IMR-90 (cell line): Measurements from ENCODE around the gene TSBP1. TPM values are rescaled to one million over a fixed set of nuclear protein-coding genes. Genes with fewer than 3 reads are reported as not detected.

Source experiments
- ATAC-seq: fragments of 200-7000 bp; cut with Tn5 transposase; 2 replicates; pipeline ENCODE4 v1.9.1; 2020; ENCODE audit warnings: low read depth, mild to moderate bottlenecking, moderate library complexity
- Bru-seq: library from RNA; stranded (reverse); fragments of 400-500 nt; gene quantifications from one replicate; lab custom pipeline; 2021; lab: Mats Ljungman, UMichigan
- BruChase-seq, 2 experiments: library from RNA; stranded (reverse); fragments of 400-500 nt; gene quantifications; one replicate each; lab custom pipeline; 2021; lab: Mats Ljungman, UMichigan
- BruUV-seq: library from RNA; stranded (reverse); fragments of 400-500 nt; replicated peaks from 2 replicates; lab custom pipeline; 2021; lab: Mats Ljungman, UMichigan
- CTCF ChIA-PET: fragments of 300-600 bp; formaldehyde crosslinking; extraction: SDS; loops from one replicate; lab custom pipeline; 2021; ENCODE audit warnings: antibody characterized with exemption; lab: Yijun Ruan, JAX
- POLR2A ChIA-PET: fragments of 300-600 bp; sonication (Branson Sonifier 250); formaldehyde crosslinking; loops from one replicate; lab custom pipeline; 2022; ENCODE audit warnings: antibody characterized with exemption; ENCODE audit not compliant: unreplicated experiment; lab: Charles Lee
- DNase-seq: peaks from one replicate; pipeline ENCODE4 v3.0.0; 2013
- H2AFZ ChIP-seq: replicated peaks from 2 replicates; pipeline ENCODE3; 2013; ENCODE audit warnings: low read length, mild to moderate bottlenecking; ENCODE audit not compliant: poor library complexity
- H2AK5ac ChIP-seq: 2 replicates; pipeline ENCODE4 v1.6.1; 2013; ENCODE audit warnings: low read depth, low read length, inconsistent platforms
- H2AK9ac ChIP-seq: replicated peaks from 2 replicates; pipeline ENCODE3; 2013; ENCODE audit warnings: mild to moderate bottlenecking, low read depth, low read length, moderate library complexity; ENCODE audit not compliant: poor library complexity
- H2BK120ac ChIP-seq: 2 replicates; pipeline ENCODE4 v1.6.1; 2013; ENCODE audit warnings: low read depth, low read length, inconsistent platforms
- H2BK15ac ChIP-seq: 3 replicates; pipeline ENCODE4 v1.6.1; 2013; ENCODE audit warnings: low read depth, low read length, inconsistent platforms
- H2BK20ac ChIP-seq: 2 replicates; pipeline ENCODE4 v1.6.1; 2013; ENCODE audit warnings: low read depth, mild to moderate bottlenecking, inconsistent platforms, low read length, moderate library complexity
- H2BK5ac ChIP-seq: 2 replicates; pipeline ENCODE4 v1.6.1; 2013; ENCODE audit warnings: mild to moderate bottlenecking, low read depth, low read length, inconsistent platforms; ENCODE audit not compliant: poor library complexity, severe bottlenecking
- H3K14ac ChIP-seq: replicated peaks from 2 replicates; pipeline ENCODE4 v1.6.1; 2013; ENCODE audit warnings: low read depth, low read length, inconsistent platforms
- H3K18ac ChIP-seq: 2 replicates; pipeline ENCODE4 v1.6.1; 2013; ENCODE audit warnings: low read depth, low read length, control low read depth
- H3K23ac ChIP-seq: 2 replicates; pipeline ENCODE4 v1.6.1; 2013; ENCODE audit warnings: low read depth, low read length, inconsistent platforms
- H3K27ac ChIP-seq: 2 replicates; pipeline ENCODE4 v1.5.1; 2013; ENCODE audit warnings: mild to moderate bottlenecking, control low read depth, low read length; ENCODE audit not compliant: insufficient read depth
- H3K27me3 ChIP-seq: 2 replicates; pipeline ENCODE4 v1.6.1; 2013; ENCODE audit warnings: low read length; ENCODE audit not compliant: control insufficient read depth, insufficient read depth
- H3K36me3 ChIP-seq: 2 replicates; pipeline ENCODE4 v1.6.1; 2013; ENCODE audit warnings: low read length, mixed read lengths; ENCODE audit not compliant: control insufficient read depth, insufficient read depth
- H3K4ac ChIP-seq: 2 replicates; pipeline ENCODE4 v1.6.1; 2013; ENCODE audit warnings: low read depth, low read length, inconsistent platforms
- H3K4me1 ChIP-seq: 2 replicates; pipeline ENCODE4 v1.6.1; 2013; ENCODE audit warnings: low read length, mixed read lengths; ENCODE audit not compliant: control insufficient read depth, insufficient read depth
- H3K4me2 ChIP-seq: 2 replicates; pipeline ENCODE4 v1.6.1; 2013; ENCODE audit warnings: low read depth, mild to moderate bottlenecking, control low read depth, low read length, moderate library complexity
- H3K4me3 ChIP-seq: 2 replicates; pipeline ENCODE4 v1.5.1; 2013; ENCODE audit warnings: low read depth, mild to moderate bottlenecking, control low read depth, low read length, moderate library complexity; ENCODE audit not compliant: insufficient read depth
- H3K56ac ChIP-seq: 2 replicates; pipeline ENCODE4 v1.6.1; 2013; ENCODE audit warnings: low read length, inconsistent platforms; ENCODE audit not compliant: insufficient read depth; ENCODE audit errors: extremely low read depth
- H3K79me1 ChIP-seq, 2 experiments: 2 replicates each; pipeline ENCODE4 v1.6.1; 2013; ENCODE audit warnings: low read length in 2 of 2, inconsistent platforms in 1 of 2, low read depth in 1 of 2
- H3K9ac ChIP-seq: 2 replicates; pipeline ENCODE4 v1.6.1; 2013; ENCODE audit warnings: low read depth, low read length, control low read depth
- H3K9me1 ChIP-seq: 2 replicates; pipeline ENCODE4 v1.6.1; 2013; ENCODE audit warnings: low read length, inconsistent platforms; ENCODE audit not compliant: insufficient read depth
- H3K9me3 ChIP-seq: 2 replicates; pipeline ENCODE4 v1.6.1; 2013; ENCODE audit warnings: low read length; ENCODE audit not compliant: control insufficient read depth, insufficient read depth
- H4K20me1 ChIP-seq: 2 replicates; pipeline ENCODE4 v1.6.1; 2013; ENCODE audit warnings: low read length, inconsistent platforms; ENCODE audit not compliant: insufficient read depth
- H4K5ac ChIP-seq: 2 replicates; pipeline ENCODE4 v1.6.1; 2013; ENCODE audit warnings: mild to moderate bottlenecking, low read depth, low read length, control low read depth
- H4K8ac ChIP-seq, 2 experiments: 2 replicates each; pipeline ENCODE4 v1.6.1; 2013; ENCODE audit warnings: low read depth in 2 of 2, low read length in 2 of 2, control low read depth in 1 of 2, inconsistent platforms in 1 of 2
- H4K91ac ChIP-seq: 2 replicates; pipeline ENCODE4 v1.6.1; 2013; ENCODE audit warnings: low read depth, low read length, inconsistent platforms; ENCODE audit not compliant: insufficient read depth
- BHLHE40 ChIP-seq: fragments of 150-350 bp; IDR thresholded peaks from 2 replicates; pipeline ENCODE4 v1.6.1; 2016; ENCODE audit warnings: mild to moderate bottlenecking, low read depth, low read length
- CEBPB ChIP-seq: IDR thresholded peaks from 2 replicates; pipeline ENCODE4 v1.6.1; 2012; ENCODE audit warnings: low read depth, low read length, improper control_type of control experiment
- CHD1 ChIP-seq: IDR thresholded peaks from 2 replicates; pipeline ENCODE4 v1.6.1; 2012; ENCODE audit warnings: low read depth, low read length, improper control_type of control experiment
- CTCF ChIP-seq: conservative IDR thresholded peaks from 2 replicates; pipeline ENCODE4 v1.5.1; 2012; ENCODE audit warnings: mild to moderate bottlenecking, low read depth, low read length, improper control_type of control experiment
- FOS ChIP-seq: fragments of 150-350 bp; IDR thresholded peaks from 2 replicates; pipeline ENCODE4 v1.6.1; 2016; ENCODE audit warnings: low read depth, low read length
- MAFK ChIP-seq: IDR thresholded peaks from 2 replicates; pipeline ENCODE4 v1.6.1; 2012; ENCODE audit warnings: low read depth, low read length, improper control_type of control experiment
- MAZ ChIP-seq: IDR thresholded peaks from 2 replicates; pipeline ENCODE4 v1.6.1; 2012; ENCODE audit warnings: low read depth, mild to moderate bottlenecking, low read length, improper control_type of control experiment, moderate library complexity, borderline replicate concordance
- MXI1 ChIP-seq: IDR thresholded peaks from 2 replicates; pipeline ENCODE4 v1.6.1; 2012; ENCODE audit warnings: low read depth, mild to moderate bottlenecking, low read length, moderate library complexity, borderline replicate concordance
- NFE2L2 ChIP-seq: fragments of 150-350 bp; IDR thresholded peaks from 2 replicates; pipeline ENCODE4 v1.6.1; 2016; ENCODE audit warnings: low read depth, mild to moderate bottlenecking, low read length
- RAD21 ChIP-seq: IDR thresholded peaks from 2 replicates; pipeline ENCODE4 v1.6.1; 2012; ENCODE audit warnings: low read length, improper control_type of control experiment
- RCOR1 ChIP-seq: IDR thresholded peaks from 2 replicates; pipeline ENCODE4 v1.6.1; 2012; ENCODE audit warnings: mild to moderate bottlenecking, low read length, improper control_type of control experiment; ENCODE audit not compliant: insufficient replicate concordance
- RFX5 ChIP-seq: IDR thresholded peaks from 2 replicates; pipeline ENCODE4 v1.8.0; 2012; ENCODE audit warnings: low read depth, mild to moderate bottlenecking, low read length, moderate library complexity
- SMC3 ChIP-seq: fragments of 150-350 bp; IDR thresholded peaks from 2 replicates; pipeline ENCODE4 v1.6.1; 2016; ENCODE audit warnings: low read depth, mild to moderate bottlenecking, antibody characterized with exemption, low read length, moderate library complexity
- USF2 ChIP-seq: fragments of 150-350 bp; IDR thresholded peaks from 2 replicates; pipeline ENCODE4 v1.6.1; 2017; ENCODE audit warnings: mild to moderate bottlenecking, antibody characterized with exemption, low read length, low read depth
- dilution Hi-C: fragments of 300-500 bp; cut with HindIII; formaldehyde crosslinking; loops from one replicate; pipeline ENCODE4 v1.14.3; 2018; ENCODE audit warnings: low sequenced_read_pairs; ENCODE audit not compliant: unreplicated experiment
- in situ Hi-C: fragments of 300-500 bp; cut with MboI; formaldehyde crosslinking; loops from 3 replicates; pipeline ENCODE4 v1.14.3; 2019; ENCODE audit warnings: low sequenced_read_pairs, inconsistent platforms, mixed read lengths
- intact Hi-C: fragments of 100-400 bp; cut with micrococcal nuclease; formaldehyde crosslinking; loops from 2 replicates; pipeline ENCODE4 v1.10.0; 2022
- long read RNA-seq: library from polyadenylated mRNA; unstranded; transcript quantifications from one replicate; pipeline ENCODE4 v2.0.0, GENCODE V29; 2021; ENCODE audit not compliant: unreplicated experiment
- polyA plus RNA-seq, 3 experiments: library from polyadenylated mRNA; depleted of rRNA; stranded (reverse); fragments of >200 nt; gene quantifications; 2 replicates each; pipeline ENCODE4 v1.2.3, GENCODE V29; 2012; ENCODE audit warnings: low replicate concordance in 1 of 3
- total RNA-seq: library from RNA; depleted of rRNA; stranded (reverse); fragments of >200 nt; gene quantifications from 2 replicates; pipeline ENCODE4 v1.2.3, GENCODE V29; 2012; rRNA removed

TSBP1 gene
- total RNA-seq (not detected in 2 replicates), polyA plus RNA-seq (2012; rRNA removed) (not detected in 2 replicates), Bru-seq, nascent RNA (not detected), BruChase-seq, experiment 1, labeled RNA remaining after a 6-hour chase (not detected), BruChase-seq, experiment 2, labeled RNA remaining after a 2-hour chase (not detected)
- not detected in 2 replicates for polyA plus RNA-seq (2012; cell fraction: cytosol; rRNA removed)
- not detected in 2 replicates for polyA plus RNA-seq (2012; cell fraction: nucleus; rRNA removed; ENCODE audit: low replicate concordance)
- long read RNA-seq = 0 reads

GRCh38 chr6:32371803-32372202 lies at the start of gene TSBP1:
TSBP1 (minus strand) TSS chr6:32371903; CDS start chr6:32371706, 197 bp downstream.
- Histone ChIP-seq H3K4me1 (peaks cover 2% of the 10 kb centered on the region; the same call in 1 of the 2 replicates), H3K14ac (0 out of 2 replicates have a peak within 1 kb of the TSS, but pooled peaks have one; percentile 48), H4K8ac (peak within 1 kb of the TSS in 1 of 2 experiments; percentile 40; a peak in 1 of 4 replicates), H2AK5ac (no peak within 1 kb of the TSS), H3K4me2 (no peak within 1 kb of the TSS), H3K36me3 (no peaks in the 10 kb centered on the region), H2BK20ac (peak within 1 kb of the TSS; percentile 74), H4K5ac (peak within 1 kb of the TSS; percentile 43; the same call in 1 of the 2 replicates), H4K91ac (peak within 1 kb of the TSS; percentile 11; the same call in 1 of the 2 replicates), H4K20me1 (no peaks in the 10 kb centered on the region), H3K56ac (no peak within 1 kb of the TSS), H2BK15ac (peak within 1 kb of the TSS; percentile 3; the same call in 1 of the 3 replicates), H3K9me3 (no peaks in the 10 kb centered on the region), H2AFZ (no peak within 1 kb of the TSS), H3K23ac (no peak within 1 kb of the TSS), H2BK5ac (no peak within 1 kb of the TSS), H3K27ac (no peak within 1 kb of the TSS), H3K79me1 (no peaks in the 10 kb centered on the region), H3K27me3 (peaks cover 4% of the 10 kb centered on the region; the same call in 1 of the 2 replicates), H3K9ac (no peak within 1 kb of the TSS), H3K9me1 (no peaks in the 10 kb centered on the region), H3K4ac (peak within 1 kb of the TSS; percentile 31; the same call in 1 of the 2 replicates), H3K4me3 (no peak within 1 kb of the TSS), H2BK120ac (peak within 1 kb of the TSS; percentile 51; the same call in 1 of the 2 replicates), H3K18ac (peak within 1 kb of the TSS; percentile 69; the same call in 1 of the 2 replicates), H2AK9ac (no peak within 1 kb of the TSS)
- BruUV-seq = no TSS peak
- DNase-seq = no peak
- ChIA-PET POLR2A (no interaction called here), CTCF (interaction anchor here (0.6 kb wide), 1 partner anchor 38 kb away, joined by 3 read pairs; no protein-coding TSS in a partner anchor)
- ATAC-seq = no peak
- intact Hi-C loops = no loop called here
- in situ Hi-C loops = no loop called here
- dilution Hi-C loops = no loop called here
- TF ChIP-seq CEBPB = no peak
- TF ChIP-seq FOS = no peak
- no peak for TF ChIP-seq CTCF
- TF ChIP-seq BHLHE40 = no peak
- TF ChIP-seq NFE2L2 = no peak
- no peak for TF ChIP-seq CHD1
- TF ChIP-seq RAD21 = no peak
- no peak for TF ChIP-seq RCOR1
- no peak for TF ChIP-seq SMC3
- no peak for TF ChIP-seq RFX5
- TF ChIP-seq MAZ = no peak
- no peak for TF ChIP-seq USF2
- no peak for TF ChIP-seq MXI1
- no peak for TF ChIP-seq MAFK
